Stimulated activated CD4-positive, alpha-beta T cell treated with anti-CD3 and anti-CD28 coated beads, Interleukin-12 subunit alpha, Interleukin-12 subunit beta, amount 100 ng/mL, for 48 hours (primary cell): ENCODE results near the gene FBXL14.

Source experiments
- DNase-seq, 3 donors: peaks; one replicate each; pipeline ENCODE4 v3.0.0-alpha.2; 2020; ENCODE audit warnings: low read depth in 2 of 3, low spot score in 1 of 3

Gene FBXL14

DNA sequence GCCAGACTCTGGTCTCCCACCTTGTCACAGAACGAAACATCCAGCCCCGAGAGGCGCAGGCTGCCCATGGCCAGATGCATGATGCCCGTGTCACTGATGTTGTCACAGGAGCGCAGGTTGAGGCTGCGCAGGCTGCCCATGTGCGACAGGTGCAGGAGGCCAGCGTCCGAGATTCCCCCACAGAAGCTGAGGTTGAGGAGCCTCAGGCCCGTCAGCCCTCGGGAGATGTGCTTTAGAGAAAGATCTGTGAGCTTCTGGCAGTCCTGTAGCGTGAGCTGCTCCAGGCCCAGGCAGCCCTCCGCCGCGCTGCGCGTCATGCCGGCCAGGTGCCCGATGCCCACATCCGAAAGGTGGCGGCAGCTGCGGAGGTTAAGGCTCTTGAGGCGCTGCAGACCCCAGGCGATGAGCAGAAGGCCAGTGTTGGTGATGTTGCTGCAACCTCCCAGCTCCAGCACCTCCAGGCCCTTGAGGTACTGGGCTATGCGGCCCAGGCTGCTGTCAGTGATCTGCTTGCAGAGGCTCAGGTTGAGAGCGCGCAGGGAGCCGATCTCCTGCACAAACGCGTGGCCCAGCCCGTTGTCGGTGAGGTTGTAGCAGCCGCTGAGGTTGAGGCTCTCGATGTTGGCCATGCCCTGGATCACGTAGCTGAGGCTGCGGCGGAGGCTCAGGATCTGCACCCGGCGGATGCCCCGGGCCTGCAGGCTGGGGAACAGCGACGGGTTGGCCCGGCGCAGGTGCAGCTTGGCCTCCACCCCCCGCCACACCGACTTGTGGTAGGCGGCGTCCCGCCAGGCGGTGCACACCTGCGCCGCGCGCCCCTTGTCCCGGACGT, 991 bp downstream of the FBXL14 start:
- peak in 2 of 3 donors; percentile 22 to 23 for DNase-seq

- DNase-seq: peak; percentile 42 to 61 (median 54)
Observed at GRCh38 chr12:1592444-1593173, 1.8 kb downstream of the FBXL14 start.

DNA sequence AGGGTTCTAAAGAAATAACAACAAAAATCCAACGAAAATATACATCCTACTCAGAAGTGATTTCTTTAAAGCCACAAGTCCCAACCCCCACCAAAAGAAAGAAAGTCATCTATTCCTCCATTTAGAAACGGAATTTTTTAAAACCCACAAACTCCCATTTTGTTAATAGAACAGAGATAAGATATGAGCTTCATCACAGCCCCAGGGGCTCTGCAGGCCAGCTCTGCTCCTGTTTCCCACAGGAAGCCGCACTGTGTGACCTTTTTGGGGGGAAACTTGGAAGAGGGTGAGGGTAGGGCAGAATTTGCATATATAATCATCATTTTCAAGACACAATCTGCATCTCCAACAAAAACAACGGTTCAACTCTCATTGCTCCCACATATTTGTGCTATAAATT, 2.8 kb downstream of the FBXL14 start:
- no peak for DNase-seq

DNA sequence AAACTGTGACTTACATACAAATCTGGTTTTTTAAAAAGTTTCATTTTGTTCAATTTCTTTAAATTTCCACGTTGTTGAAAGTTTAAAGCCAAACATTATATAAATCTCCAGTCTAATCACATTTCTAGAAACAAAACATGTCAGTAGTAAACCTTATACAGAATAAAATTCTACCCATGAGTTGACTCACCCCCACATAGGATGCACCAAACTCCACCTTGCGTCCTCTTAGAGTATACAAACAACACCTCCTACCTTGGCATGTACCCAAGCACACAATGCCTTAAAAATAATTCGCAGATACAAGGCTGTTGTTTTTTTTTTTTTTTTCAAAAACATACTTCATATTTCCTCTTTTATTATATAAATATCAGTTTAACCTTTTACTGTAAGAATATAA, 3.3 kb downstream of the FBXL14 start:
- DNase-seq: no peak

GRCh38 chr12:1590221-1590979, 4.0 kb downstream of the FBXL14 start:
- no peak for DNase-seq

DNA sequence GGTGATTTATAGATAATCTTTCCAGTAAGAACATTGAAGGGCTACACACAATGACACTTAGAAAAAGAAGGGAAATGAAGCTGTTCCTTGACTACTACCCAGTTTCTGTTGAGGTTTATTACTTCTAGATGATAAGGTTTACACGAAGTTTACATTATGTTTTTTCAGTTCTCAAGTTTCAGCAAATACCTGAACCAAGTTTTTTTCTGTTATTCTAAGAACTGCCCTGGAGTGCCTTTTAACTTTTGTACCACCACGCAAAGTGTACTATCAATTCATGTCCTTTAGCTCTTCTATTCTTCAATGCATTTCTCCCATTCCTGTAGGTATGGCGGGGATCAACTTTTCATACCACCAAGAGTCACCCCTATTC, 5.8 kb downstream of the FBXL14 start:
- DNase-seq: no peak

GRCh38 chr12:1587927-1588574, 6.3 kb downstream of the FBXL14 start:
- no peak for DNase-seq

- no peak for DNase-seq
Observed at GRCh38 chr12:1584326-1584725, 10.1 kb downstream of the FBXL14 start.

DNA sequence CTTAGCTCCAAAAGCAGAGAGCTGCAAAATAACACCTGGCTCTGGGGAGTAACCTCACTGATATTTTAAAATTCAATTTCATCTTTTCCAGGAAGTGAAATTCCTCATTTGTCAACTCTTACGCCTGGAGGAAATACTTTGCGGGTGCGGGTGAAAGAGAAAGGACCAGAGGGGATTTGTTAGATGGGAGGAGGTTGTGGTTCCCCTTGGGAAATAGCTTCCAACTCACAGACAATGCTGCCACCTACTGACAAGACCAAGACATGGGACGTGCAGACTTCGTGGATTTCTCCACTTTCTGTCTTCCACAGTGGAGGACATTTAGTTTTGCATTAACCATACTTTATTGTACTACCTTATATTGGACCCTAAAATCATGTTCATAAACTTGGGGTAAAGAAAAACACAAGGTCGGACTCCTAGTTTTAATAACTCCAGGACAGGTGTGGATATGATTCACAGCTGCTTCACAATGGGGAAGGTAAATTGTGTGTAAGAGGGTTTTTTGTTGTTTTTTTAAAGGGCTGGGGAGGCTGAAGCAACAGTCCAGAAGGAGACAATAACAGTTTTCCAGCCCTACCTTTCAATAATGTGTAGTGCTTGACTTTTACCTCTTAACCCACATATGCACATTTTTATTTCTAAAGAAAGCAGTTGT, 10.8 kb downstream of the FBXL14 start:
- DNase-seq: peak in 2 of 3 donors; percentile 46 to 77

GRCh38 chr12:1582709-1583050, 11.7 kb downstream of the FBXL14 start:
- DNase-seq: no peak

DNA sequence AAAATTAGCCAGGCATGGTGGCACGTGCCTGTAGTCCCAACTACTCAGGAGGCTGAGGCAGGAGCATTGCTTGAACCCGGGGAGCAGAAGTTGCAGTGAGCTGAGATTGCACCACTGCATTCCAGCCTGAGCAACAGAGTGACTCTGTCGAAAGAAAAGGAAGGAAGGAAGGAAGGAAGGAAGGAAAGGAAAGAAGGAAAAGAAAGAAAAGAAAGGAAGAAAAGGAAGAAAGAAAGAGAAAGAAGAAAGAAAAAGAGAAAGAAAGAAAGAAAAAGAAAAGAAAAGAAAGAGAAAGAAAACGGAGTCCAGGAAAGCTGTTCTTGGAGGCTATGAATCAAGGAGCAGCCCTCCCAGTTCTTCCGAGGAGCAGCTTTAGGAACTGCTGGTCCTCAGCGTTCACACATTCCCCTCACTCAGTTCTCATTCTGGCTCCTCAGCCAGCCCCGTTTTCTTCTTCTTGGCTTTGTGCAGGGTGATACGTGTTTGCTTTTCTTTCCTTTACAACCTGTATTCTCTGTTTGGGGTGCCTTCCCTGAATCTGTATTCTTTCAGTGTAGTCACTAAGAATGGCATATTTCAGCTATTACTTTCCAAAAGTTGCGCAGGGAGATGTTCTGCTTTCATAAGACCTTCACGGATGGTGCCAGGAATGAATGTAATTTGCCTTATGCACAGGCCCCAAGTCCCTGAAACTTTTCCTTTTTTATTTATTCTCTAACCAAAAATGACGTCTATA, 12.2 kb downstream of the FBXL14 start:
- DNase-seq: no peak

GRCh38 chr12:1580526-1580925, 13.9 kb downstream of the FBXL14 start:
- no peak for DNase-seq

DNA sequence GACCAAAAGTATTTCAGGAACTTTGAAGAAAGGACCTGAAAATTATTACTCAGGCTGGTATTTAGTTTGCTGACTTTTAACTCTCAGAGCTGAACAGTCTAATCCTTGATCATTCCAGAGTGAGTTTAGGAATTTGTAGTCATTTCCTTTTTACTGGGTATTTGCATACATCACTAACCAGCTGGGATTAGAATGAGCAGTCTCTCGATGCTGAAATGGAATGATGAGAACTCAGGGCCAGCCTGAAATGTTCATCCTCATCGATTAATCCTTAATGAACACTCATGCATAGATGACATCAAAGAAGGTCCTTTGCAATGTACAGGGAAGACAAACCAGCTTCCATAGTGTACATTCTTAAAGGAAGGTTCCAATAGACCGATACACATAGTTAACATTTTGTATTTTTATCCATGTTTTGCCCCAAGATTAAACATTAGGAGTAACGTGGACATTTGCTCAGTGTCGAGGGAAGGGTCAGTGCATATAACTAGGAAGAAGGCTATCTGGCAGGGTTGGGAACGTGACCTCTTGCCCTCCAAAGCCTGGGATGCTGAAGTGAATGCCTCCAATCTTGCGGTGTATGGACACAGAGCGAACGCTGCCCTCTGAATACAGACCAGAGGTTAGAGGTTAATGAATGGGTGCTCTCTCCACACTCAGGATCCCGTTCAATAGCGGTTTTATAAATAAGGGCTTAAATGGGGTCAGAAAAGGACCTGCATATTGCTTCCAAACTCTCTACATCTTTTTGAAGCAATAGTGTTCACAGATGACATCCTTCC, 14.5 kb downstream of the FBXL14 start:
- no peak for DNase-seq

DNA sequence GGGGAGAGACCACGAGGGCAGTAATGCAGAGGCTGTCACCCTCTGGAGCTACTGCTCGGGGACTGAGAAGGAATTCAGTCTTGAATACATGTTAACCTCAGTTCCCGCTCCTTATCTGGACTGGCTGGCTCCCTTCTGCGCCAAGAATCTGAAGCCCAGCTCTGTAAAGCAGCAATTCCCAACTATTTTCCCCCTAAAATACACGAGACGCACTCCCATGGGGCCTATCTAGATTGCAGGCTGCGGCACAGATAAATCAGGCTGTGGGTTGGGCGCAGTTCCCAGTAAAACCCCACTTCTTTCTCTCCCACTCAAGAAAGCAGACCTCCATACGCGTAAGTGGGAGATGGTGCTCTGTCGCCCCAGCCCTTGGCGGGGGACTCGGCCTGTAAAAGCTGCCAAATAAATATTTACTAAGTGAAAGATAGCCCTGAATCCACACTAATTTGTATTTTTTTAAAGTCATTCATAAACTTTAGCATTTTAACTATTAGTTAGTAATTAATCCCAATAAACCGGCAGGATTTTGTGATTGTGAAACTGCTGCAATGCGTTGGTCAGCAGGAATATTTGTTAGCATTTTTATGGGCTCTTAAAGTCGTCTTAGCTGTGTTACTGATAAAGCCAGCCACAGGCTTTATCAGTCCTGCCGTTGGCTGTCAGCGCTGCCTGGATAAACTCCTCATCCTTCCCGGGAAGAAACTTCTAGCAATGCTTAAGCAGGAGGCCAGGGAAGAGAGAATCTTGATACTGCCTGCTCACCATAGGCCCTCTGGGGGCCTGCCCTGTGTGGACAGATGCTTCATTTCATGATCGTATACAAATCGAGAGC, 17.8 kb downstream of the FBXL14 start:
- DNase-seq: no peak

- no peak for DNase-seq
Observed at GRCh38 chr12:1575408-1576401, 18.7 kb downstream of the FBXL14 start.

DNA sequence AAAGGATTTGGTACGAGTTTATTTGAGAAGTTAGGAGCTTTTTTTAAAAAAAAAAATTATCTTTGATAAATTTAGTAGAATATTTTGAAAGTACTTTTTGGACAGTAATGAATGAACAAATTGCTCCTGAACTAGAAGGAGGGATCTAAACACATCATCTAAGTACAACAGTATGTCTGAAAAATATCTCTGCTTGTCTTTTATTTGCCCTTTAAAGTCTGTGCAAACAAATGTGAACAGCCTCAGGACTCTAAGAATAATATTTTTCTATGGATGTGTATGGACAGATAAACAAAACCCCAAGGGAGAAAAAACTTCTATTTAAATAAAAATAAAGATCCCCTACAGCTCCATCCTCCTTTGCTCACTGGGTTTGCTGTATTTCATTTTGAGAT, 19.5 kb downstream of the FBXL14 start:
- no peak for DNase-seq
